HG03354 (cell line): ENCODE measurements around the gene KDM4C.

ENCODE experiments used
- ATAC-seq: cut with Tn5 transposase; IDR thresholded peaks from one replicate; pipeline ENCODE4 v1.9.1; 2021; ENCODE audit warnings: mild to moderate bottlenecking; ENCODE audit not compliant: unreplicated experiment, poor library complexity, severe bottlenecking

Gene KDM4C

GRCh38 chr9:6895754-6896153 is 138.0 kb downstream of the KDM4C start:
- ATAC-seq: no peak

- ATAC-seq: no peak
These were observed 138.8 kb downstream of the KDM4C start for GRCh38 chr9:6896562-6896961.

DNA sequence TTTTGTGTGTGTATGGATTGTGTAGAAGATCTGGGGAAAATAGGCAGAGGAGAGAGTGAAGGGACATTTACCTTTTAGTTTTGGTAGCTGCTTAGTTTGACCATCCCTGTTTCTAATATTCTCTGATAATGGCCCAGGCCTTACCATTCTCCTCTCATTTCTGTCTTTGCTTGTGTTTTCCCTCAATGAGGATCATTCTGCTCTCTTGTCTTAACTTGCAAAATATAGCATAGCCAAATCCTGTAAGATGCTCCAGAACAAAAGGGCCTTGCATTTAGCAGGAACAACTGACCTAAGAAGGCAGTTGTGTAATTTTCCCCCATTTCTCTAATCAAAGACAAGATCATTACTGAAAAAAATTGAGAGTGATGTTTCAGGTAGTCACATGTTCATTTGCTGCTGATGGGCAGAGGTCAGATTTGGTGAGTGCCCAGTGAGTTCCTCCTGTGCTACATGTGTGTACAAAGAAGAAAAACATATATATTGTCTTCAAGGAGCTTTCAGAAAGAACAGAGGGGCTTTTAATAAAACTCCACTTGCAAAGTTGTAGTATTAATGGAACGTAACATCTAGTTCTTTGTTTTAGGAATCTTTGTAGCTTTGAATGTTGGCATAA is 139.5 kb downstream of the KDM4C start:
- ATAC-seq: no peak

- ATAC-seq: no peak
These were observed 140.1 kb downstream of the KDM4C start for GRCh38 chr9:6897898-6898302.

GRCh38 chr9:6899274-6899673 is 141.5 kb downstream of the KDM4C start:
- ATAC-seq: no peak

DNA sequence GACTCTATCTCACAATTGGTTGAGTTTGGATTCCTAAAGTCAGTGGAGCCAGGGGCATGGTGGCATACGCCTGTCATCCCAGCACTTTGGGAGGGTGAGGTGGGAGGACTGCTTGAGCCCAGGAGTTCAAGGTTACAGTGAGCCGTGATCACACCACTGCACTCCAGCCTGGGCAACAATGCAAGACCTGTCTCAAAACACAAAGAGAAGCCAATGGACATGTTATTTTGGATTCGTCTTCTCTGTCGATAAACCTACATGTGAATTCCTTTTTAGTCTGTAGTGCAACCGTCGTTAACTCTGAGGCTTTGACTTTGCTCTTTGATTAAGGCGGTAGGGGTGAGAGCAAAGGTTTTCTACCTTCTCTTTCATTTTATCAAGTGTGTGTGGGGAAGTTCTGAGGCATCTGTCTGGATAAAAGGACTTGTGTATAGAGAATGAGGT is 142.7 kb downstream of the KDM4C start:
- no peak for ATAC-seq

DNA sequence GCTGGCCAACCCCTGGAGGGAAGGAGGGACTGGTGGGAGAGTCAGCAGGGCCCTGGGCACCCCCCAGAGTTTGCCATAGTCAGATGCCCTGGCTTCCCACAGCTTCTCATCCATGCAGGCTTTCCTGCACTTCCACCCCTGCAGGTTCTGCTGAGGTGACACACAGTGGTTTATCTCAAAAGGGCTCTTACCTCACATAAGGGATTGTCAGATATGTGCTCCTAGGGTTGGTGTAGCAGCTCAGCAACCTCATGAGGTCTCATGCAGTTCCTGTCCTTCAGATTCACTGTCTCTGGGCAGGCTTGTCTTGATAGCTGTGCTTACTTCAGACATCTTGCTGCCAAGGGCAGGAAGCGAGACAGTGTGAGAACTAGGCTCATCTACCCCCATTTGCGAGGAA is 143.4 kb downstream of the KDM4C start:
- ATAC-seq: no peak

DNA sequence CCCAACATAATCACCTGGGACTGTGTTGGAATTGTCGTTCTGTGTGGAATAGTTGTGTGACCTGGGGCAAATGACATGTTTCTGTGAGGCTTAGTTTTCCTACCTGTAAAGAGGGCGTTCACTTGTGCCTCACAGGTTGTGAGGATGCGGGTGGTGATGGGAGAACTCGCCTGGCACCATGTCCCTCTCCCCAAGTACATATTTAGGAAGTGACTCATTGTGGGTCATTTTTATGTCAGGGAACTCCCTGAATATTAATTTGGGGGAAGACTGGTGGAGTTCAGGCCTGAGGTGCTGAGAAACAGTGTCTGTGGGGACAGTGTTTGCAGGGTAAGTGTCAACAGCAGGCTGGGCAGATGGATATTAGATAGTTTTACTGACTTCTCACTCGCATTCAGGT is 144.7 kb downstream of the KDM4C start:
- ATAC-seq: no peak

GRCh38 chr9:6904371-6904770 is 146.6 kb downstream of the KDM4C start:
- no peak for ATAC-seq

DNA sequence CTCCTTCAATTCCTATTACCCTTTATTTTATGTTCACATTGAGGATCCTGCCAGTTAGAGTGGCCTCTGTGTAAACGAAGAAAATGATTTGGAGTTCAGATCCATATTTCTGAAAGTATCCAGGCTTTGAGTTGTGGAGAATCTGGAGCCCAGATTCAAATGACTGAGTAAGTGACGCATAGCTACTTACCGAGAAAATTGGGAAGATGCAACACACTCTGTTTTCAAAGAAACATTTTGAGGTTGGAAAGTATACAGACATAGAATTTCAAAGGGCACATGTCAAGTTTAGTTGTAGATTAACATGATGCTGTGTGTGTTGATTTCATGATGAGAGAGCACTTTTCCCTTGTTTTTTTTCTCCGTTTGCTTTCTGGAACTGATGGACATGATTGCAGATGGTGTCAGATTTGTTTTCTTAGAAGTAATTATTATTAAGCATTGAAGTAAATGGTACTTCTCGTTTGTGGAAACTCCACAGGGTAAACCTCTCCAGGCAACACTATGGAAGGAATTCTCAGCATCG is 148.1 kb downstream of the KDM4C start:
- ATAC-seq: no peak

DNA sequence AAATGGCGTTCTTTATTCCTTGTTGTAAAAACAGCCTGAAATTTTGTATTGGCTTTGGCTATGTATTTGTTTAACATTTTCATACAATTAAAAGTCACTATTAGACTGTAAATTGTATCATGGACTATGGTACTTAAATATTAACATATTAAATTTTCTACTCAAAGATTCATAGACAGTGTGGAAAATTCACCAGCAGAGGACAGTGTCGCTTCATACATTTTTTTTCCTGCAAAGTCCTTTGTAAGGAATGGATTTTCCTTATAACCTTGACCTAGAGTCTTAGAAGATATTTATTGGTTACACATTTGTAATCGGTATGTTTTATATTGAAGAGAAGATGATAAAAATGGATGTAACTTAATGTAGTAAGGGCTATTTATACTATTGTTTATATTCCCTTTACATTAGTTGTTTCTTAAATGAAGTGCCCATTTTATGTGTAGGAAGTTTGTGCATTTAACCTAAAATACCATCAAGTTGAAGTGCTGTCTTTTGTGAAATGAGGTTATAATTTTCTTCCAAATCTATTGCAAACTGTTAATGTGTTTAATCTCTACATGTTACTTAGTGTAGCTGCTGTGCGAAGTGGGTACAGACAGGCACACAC is 150.1 kb downstream of the KDM4C start:
- ATAC-seq: no peak

GRCh38 chr9:6909181-6909580 is 151.4 kb downstream of the KDM4C start:
- no peak for ATAC-seq

GRCh38 chr9:6910032-6910431 is 152.3 kb downstream of the KDM4C start:
- ATAC-seq: no peak

GRCh38 chr9:6910497-6910896 is 152.7 kb downstream of the KDM4C start:
- no peak for ATAC-seq

DNA sequence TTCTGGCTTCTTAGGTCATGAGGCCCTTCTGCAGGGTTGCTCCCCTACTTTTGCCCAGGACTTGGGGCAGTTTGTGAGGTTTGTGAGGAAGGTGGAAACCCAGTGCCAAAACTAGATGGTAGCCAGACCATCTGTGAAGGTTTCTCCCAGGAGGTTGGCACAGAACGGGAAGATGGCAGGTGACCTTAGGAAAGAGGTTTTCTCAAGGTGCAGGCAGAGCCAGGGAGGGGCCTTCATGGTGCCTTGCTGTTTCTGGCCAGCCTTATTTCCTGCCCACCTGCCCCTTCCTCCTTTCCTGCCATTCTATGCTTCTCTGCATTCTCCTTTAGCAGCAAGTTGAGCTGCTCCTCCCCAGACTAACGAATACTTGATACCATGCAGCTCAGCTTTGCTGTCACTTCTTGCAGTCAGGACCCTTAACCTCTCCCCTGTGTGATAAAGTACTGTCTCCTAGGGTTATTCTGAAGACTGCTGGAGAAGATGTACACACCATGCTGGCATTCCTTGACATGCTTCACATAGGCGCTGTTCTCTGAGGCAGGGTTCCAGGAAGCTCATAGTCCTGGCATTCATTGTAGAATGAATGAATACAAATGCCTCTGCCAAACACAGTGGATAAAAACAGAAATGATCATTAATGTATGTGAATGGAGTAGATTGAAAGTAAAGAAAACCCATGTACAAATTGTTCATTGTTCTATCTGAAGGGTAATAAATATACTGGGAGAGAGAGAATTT is 154.3 kb downstream of the KDM4C start:
- no peak for ATAC-seq

DNA sequence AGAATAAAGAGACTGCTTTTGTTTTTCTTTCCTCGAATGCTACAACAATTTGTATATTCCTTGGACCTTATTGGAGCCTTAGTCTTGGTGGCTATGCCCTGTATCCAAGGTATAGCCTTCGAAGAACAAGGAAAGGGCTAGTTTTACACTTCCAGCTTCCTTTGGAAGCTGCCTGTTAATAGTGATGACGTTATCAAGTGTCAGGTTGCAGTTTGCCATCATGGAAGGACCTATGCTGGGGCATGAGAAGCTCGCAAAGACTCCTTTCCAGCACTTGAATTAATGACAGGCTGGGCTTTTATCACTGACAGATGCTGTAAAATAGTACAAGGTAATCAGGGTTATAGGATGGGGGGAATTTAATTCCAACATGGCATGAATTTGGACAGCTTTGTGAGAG is 157.9 kb downstream of the KDM4C start:
- no peak for ATAC-seq

- peak; percentile 90 for ATAC-seq
These were observed 159.4 kb downstream of the KDM4C start for GRCh38 chr9:6917162-6917561.

DNA sequence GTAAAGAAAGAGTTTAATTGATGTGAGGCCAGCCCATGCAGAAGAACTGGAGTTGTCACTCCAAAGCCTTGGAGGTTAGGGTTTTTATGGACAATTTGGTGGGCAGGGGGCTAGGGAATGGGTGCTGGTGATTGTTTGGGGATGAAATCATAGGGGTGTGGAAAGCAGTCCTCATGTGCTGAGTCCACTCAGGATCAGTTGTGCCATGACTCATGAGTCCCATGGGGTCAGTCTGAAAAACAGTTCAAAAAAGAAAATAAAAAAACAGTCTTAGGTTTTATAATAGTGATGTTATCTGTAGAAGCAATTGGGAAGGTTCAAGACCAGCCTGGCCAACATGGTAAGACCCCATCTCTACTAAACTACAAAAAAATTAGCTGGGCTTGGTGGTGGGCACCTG is 162.3 kb downstream of the KDM4C start:
- ATAC-seq: no peak

GRCh38 chr9:6921315-6921714 is 163.5 kb downstream of the KDM4C start:
- no peak for ATAC-seq

DNA sequence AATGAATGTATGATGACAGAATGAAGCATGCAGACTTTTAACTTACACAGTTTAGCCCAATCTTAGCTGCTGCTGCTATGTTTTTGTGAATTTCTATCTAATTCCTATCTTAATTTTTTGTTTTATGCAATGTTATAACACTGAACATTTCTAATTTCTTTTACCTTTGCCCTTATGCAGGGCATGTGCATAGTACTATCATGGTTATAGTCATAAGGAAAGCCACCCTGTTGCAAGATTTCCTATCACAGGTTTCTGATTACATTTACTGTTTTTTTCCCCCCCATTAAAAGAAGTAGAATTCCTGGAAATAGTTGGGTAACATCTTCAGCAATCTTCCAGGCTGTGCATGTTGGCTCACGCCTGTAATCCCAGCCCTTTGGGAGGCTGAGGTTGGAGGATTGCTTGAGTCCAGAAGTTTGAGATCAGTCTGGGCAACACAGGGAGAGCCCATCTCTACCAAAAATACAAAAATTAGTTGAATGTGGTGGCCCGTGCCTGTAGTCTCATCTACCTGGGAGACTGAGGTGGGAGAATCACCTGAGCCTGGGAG is 164.4 kb downstream of the KDM4C start:
- ATAC-seq: no peak

GRCh38 chr9:6922680-6923079 is 164.9 kb downstream of the KDM4C start:
- no peak for ATAC-seq
